ENCODE results near the gene PHACTR3. TPM values are rescaled to one million over a fixed set of nuclear protein-coding genes. Genes with fewer than 3 reads are reported as not detected.

Gene PHACTR3
- total RNA-seq, 2 donors from 2014 or later = 0.13 TPM; not detected in 1

DNA sequence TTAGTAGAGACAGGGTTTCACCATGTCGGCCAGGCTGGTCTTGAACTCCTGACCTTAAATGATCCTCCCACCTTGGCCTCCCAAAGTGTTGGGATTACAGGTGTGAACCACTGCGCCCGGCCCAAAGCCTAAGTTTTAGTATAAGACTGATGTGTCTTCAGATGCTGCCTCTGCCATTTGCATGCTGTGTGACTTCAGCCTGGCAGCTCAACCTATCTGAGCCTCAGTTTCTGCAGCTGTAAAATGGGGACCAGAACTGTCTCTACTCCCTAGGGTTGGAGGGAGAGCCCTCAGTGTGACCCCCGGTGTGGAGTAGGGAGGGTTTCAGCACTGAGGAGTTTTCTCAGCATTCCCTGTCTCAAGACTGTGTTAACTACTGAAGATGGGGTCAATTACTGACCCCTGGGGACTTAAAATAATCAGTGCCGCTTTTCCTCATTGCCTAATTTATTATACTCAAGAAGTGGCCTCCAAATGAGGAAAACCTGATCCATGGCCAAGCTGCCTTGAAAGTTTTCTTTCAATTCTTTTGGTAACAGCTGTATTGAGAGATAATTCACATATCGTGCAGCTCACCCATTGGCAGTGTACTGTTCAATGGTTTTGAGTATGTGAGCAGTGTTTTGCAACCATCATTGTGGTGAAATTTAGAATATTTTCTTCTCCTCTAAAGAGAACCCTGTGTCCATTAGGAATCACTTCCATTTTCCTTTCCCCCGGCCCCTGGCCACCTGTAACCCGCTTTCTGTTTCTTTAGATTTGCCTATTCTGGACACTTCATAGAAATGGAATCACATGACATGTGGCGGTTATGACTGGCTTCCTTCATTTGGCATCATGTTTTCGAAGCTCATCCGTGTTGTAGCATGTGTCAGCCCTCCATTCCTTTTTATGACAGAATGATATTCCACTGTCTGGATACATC lies 64.8 kb downstream of the PHACTR3 start:
- no peak for DNase-seq
- Histone ChIP-seq H3K27ac (ENCODE audit: low read depth, low read length) (no peak overlapping the region), H3K4me3 (ENCODE audit: low read length) (no peak overlapping the region), H3K4me1 (ENCODE audit: control insufficient read depth, insufficient read depth, low read length) (no peaks in the 10 kb centered on the region), H3K36me3 (ENCODE audit: control insufficient read depth, insufficient read depth, low read length) (no peaks in the 10 kb centered on the region), H3K27me3 (ENCODE audit: control insufficient read depth, insufficient read depth, low read length, poor library complexity, severe bottlenecking) (no peaks in the 10 kb centered on the region), H3K9me3 (ENCODE audit: control insufficient read depth, low read length) (peaks cover 31% of the 10 kb centered on the region), H3K9ac (ENCODE audit: extremely low read depth, low read length, poor library complexity, severe bottlenecking) (no peak overlapping the region)
- Mint-ChIP-seq H3K4me3 (no peak overlapping the region), H3K27ac (no peak overlapping the region), H3K9me3 (no peaks in the 10 kb centered on the region), H3K27me3 (ENCODE audit: insufficient read depth) (peaks cover 39% of the 10 kb centered on the region), H3K36me3 (ENCODE audit: low read depth) (no peaks in the 10 kb centered on the region), H3K4me1 (no peaks in the 10 kb centered on the region)
- TF ChIP-seq, protein P1, sequence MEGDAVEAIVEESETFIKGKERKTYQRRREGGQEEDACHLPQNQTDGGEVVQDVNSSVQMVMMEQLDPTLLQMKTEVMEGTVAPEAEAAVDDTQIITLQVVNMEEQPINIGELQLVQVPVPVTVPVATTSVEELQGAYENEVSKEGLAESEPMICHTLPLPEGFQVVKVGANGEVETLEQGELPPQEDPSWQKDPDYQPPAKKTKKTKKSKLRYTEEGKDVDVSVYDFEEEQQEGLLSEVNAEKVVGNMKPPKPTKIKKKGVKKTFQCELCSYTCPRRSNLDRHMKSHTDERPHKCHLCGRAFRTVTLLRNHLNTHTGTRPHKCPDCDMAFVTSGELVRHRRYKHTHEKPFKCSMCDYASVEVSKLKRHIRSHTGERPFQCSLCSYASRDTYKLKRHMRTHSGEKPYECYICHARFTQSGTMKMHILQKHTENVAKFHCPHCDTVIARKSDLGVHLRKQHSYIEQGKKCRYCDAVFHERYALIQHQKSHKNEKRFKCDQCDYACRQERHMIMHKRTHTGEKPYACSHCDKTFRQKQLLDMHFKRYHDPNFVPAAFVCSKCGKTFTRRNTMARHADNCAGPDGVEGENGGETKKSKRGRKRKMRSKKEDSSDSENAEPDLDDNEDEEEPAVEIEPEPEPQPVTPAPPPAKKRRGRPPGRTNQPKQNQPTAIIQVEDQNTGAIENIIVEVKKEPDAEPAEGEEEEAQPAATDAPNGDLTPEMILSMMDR (conservative IDR thresholded peaks at IDR 0.05) = no peak
- 76 to 87% methylated on average over 9 to 11 of the region's 11 CpGs for WGBS, 2 experiments (ENCODE audit: insufficient coverage in 1 of 2, insufficient read length in 1 of 2)

DNA sequence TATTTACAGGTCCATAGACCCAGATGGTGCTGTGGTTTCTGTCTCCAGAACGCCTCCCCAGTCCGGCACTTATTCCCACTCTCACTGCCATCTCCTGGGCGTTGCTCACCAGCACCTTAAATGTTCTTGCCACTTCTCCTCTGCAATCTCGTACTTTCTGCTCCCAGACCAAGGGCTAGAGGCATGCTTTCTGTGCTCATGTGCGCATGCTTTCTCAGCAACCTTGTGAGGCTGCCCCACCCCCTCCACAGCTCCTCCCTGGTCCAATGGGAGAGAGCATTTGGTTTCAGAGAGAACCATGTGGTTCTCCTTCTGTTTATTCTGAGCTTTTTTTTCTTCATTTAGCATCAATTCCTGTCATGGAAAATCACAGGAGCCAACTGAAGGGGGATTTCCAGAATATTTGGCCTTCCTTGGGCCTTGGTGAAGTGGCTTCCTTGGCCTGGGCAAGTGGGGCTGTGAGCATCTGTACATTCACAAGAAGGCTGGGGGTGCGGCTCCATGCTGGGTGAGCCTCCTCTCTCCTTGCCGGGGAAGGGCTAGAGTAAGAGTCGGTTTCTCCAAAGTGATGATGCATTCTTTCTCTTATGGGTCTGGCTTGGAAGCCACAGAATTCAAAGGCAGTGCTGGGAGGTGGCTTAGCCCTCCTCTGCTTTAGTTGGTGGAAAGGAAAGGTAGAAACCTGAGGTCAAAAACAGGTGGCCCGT lies 66.6 kb downstream of the PHACTR3 start:
- TF ChIP-seq, protein P1 (conservative IDR thresholded peaks at IDR 0.05) = no peak
- WGBS, 2 experiments (ENCODE audit: insufficient coverage in 1 of 2, insufficient read length in 1 of 2) = 84% methylated on average over 7 to 9 of the region's 9 CpGs
- no peak overlapping the region for H3K27ac Mint-ChIP-seq
- peaks cover 32% of the 10 kb centered on the region for H3K9me3 ChIP-seq (ENCODE audit: control insufficient read depth, low read length)
- H3K27ac ChIP-seq (ENCODE audit: low read depth, low read length) = no peak overlapping the region
- H3K9me3 Mint-ChIP-seq = no peaks in the 10 kb centered on the region
- no peak for DNase-seq
- peaks cover 33% of the 10 kb centered on the region for H3K27me3 Mint-ChIP-seq (ENCODE audit: insufficient read depth)
- no peaks in the 10 kb centered on the region for H3K36me3 ChIP-seq (ENCODE audit: control insufficient read depth, insufficient read depth, low read length)
- H3K4me1 ChIP-seq (ENCODE audit: control insufficient read depth, insufficient read depth, low read length) = no peaks in the 10 kb centered on the region
- no peak overlapping the region for H3K4me3 Mint-ChIP-seq
- H3K9ac ChIP-seq (ENCODE audit: extremely low read depth, low read length, poor library complexity, severe bottlenecking) = no peak overlapping the region
- no peaks in the 10 kb centered on the region for H3K4me1 Mint-ChIP-seq
- H3K4me3 ChIP-seq (ENCODE audit: low read length) = no peak overlapping the region
- H3K27me3 ChIP-seq (ENCODE audit: control insufficient read depth, insufficient read depth, low read length, poor library complexity, severe bottlenecking) = no peaks in the 10 kb centered on the region
- no peaks in the 10 kb centered on the region for H3K36me3 Mint-ChIP-seq (ENCODE audit: low read depth)

DNA sequence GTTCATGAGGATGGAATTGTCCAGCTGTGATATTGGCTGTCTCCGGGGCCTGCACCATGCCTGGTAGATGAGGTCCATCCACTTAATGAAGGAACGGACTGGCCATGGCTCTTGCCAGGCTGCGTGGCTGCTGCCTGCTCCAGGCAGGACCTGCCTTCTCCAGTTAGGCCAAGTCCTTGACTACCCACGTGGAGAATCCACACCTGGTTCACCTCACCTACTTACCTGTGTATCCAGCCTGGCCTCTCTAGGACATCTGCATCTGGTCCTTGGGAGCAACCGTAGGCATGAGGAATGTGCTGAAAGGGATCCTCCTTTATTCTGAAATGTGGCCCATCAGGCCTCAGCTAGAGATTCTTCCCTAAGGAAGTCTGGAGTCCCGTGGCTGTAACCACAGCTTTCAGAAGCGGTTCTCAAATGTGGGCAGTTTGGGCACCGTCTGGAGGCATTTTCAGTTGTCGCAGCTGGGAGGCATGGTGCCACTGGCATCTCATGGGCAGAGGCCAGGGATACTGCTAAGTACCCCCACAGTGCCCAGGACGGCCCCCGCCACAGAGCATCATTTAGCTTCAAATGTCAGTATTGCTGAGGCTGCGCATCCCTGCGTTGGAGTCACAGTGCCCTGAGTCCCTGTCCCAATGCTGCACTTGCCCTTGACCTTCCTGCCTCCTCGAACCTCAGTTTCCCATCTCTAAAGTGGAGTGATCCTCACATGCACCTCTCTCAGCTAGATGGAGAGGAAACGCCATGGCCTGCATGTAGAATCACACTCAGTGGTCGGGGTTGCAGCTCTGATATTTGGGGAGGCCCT lies 67.5 kb downstream of the PHACTR3 start:
- Mint-ChIP-seq H3K27ac (no peak overlapping the region), H3K36me3 (ENCODE audit: low read depth) (no peaks in the 10 kb centered on the region), H3K4me3 (no peak overlapping the region), H3K9me3 (no peaks in the 10 kb centered on the region), H3K27me3 (ENCODE audit: insufficient read depth) (peaks cover 34% of the 10 kb centered on the region), H3K4me1 (no peaks in the 10 kb centered on the region)
- no peaks in the 10 kb centered on the region for H3K27me3 ChIP-seq (ENCODE audit: control insufficient read depth, insufficient read depth, low read length, poor library complexity, severe bottlenecking)
- H3K4me1 ChIP-seq (ENCODE audit: control insufficient read depth, insufficient read depth, low read length) = no peaks in the 10 kb centered on the region
- TF ChIP-seq, protein P1 (conservative IDR thresholded peaks at IDR 0.05) = no peak
- H3K9me3 ChIP-seq (ENCODE audit: control insufficient read depth, low read length) = peaks cover 22% of the 10 kb centered on the region
- no peak for DNase-seq
- H3K9ac ChIP-seq (ENCODE audit: extremely low read depth, low read length, poor library complexity, severe bottlenecking) = no peak overlapping the region
- 79 to 84% methylated on average over 13 to 16 of the region's 16 CpGs for WGBS, 2 experiments (ENCODE audit: insufficient coverage in 1 of 2, insufficient read length in 1 of 2)
- no peaks in the 10 kb centered on the region for H3K36me3 ChIP-seq (ENCODE audit: control insufficient read depth, insufficient read depth, low read length)
- H3K4me3 ChIP-seq (ENCODE audit: low read length) = no peak overlapping the region
- H3K27ac ChIP-seq (ENCODE audit: low read depth, low read length) = no peak overlapping the region
